Ishikawa (cell line): ENCODE measurements around the gene SMARCE1.

Experiments used
- NFIC ChIP-seq: IDR thresholded peaks from 2 replicates; pipeline ENCODE4 v1.6.1; 2012
- TAF1 ChIP-seq: IDR thresholded peaks from 2 replicates; pipeline ENCODE4 v1.6.1; 2012; ENCODE audit warnings: low read depth, mild to moderate bottlenecking

GRCh38 chr17:40579471-40579870 lies 68.1 kb downstream of the SMARCE1 start:
- TF ChIP-seq TAF1 = no peak
- TF ChIP-seq NFIC = no peak
